Subcutaneous adipose tissue (tissue), 4 donors: Measurements from ENCODE around the gene FGF5. TPM values are rescaled to one million over a fixed set of nuclear protein-coding genes. Genes with fewer than 3 reads are reported as not detected.

Experiments
- CTCF ChIP-seq: fragments of 450-650 bp; IDR thresholded peaks from one replicate; pipeline ENCODE4 v1.5.1; 2016; ENCODE audit warnings: low read depth, mild to moderate bottlenecking, control low read depth, antibody characterized with exemption, moderate library complexity
- total RNA-seq, 4 donors: library from RNA; depleted of rRNA; stranded (reverse); fragments of >200 nt; gene quantifications; one replicate each; pipeline ENCODE4 v1.1.0, GENCODE V29; 2016

FGF5 gene
- total RNA-seq, 4 donors from 2014 or later, result not detected

GRCh38 chr4:80254114-80254513 is 12.3 kb upstream of the FGF5 start:
- no peak for TF ChIP-seq CTCF

GRCh38 chr4:80255329-80256095 is 11.0 kb upstream of the FGF5 start:
- no peak for TF ChIP-seq CTCF

GRCh38 chr4:80257851-80258250 is 8.6 kb upstream of the FGF5 start:
- no peak for TF ChIP-seq CTCF

- no peak for TF ChIP-seq CTCF
These were observed 7.5 kb upstream of the FGF5 start for GRCh38 chr4:80259012-80259411.

- TF ChIP-seq CTCF, result no peak
These were observed 6.6 kb upstream of the FGF5 start for GRCh38 chr4:80259817-80260216.

GRCh38 chr4:80261989-80262600 is 4.4 kb upstream of the FGF5 start:
- TF ChIP-seq CTCF, result no peak

- no peak for TF ChIP-seq CTCF
These were observed 2.7 kb upstream of the FGF5 start for GRCh38 chr4:80263541-80264351.
